Measurements from ENCODE around the gene TMEM131L. TPM values are rescaled to one million over a fixed set of nuclear protein-coding genes. Genes with fewer than 3 reads are reported as not detected.
A peak's percentile ranks its signal among the peaks of the same experiment; 100 is the strongest.

Gene TMEM131L
- total RNA-seq, 3 donors from 2014 or later (not counting 1 experiment from before 2014, with no cell fraction given) = 67.8 to 105 (median 71.1) TPM

GRCh38 chr4:153576443-153576774 is 110.2 kb downstream of the TMEM131L start:
- intact Hi-C loops (cut with micrococcal nuclease) = loop anchor here (10.0 kb wide), 1 partner anchor 112 kb away; the partner anchor contains the start of gene TMEM131L
- peaks cover 23% of the 10 kb centered on the region for H3K36me3 ChIP-seq (ENCODE audit: control insufficient read depth, insufficient read depth, low read length)
- DNase-seq = no peak
- no peaks in the 10 kb centered on the region for H3K27me3 ChIP-seq (ENCODE audit: control insufficient read depth, insufficient read depth, low read length)
- H3K4me3 ChIP-seq (ENCODE audit: low read length) = no peak overlapping the region
- H3K27ac ChIP-seq (ENCODE audit: low read length) = no peak overlapping the region
- H3K4me1 ChIP-seq (ENCODE audit: control insufficient read depth, insufficient read depth, low read length) = peaks cover 15% of the 10 kb centered on the region
- Mint-ChIP-seq H3K9me3 (no peaks in the 10 kb centered on the region), H3K27me3 (ENCODE audit: low read depth in 2 of 2) (no peaks in the 10 kb centered on the region), H3K36me3 (no peaks in the 10 kb centered on the region), H3K4me1 (peaks cover 30 to 44% of the 10 kb centered on the region in 2 donors), H3K27ac (peak overlapping the region in 1 of 2 donors; percentile 64), H3K4me3 (no peak overlapping the region)
- 100% methylated on average over 1 of the region's 2 CpGs for WGBS (ENCODE audit: insufficient coverage)
- TF ChIP-seq, protein P1, sequence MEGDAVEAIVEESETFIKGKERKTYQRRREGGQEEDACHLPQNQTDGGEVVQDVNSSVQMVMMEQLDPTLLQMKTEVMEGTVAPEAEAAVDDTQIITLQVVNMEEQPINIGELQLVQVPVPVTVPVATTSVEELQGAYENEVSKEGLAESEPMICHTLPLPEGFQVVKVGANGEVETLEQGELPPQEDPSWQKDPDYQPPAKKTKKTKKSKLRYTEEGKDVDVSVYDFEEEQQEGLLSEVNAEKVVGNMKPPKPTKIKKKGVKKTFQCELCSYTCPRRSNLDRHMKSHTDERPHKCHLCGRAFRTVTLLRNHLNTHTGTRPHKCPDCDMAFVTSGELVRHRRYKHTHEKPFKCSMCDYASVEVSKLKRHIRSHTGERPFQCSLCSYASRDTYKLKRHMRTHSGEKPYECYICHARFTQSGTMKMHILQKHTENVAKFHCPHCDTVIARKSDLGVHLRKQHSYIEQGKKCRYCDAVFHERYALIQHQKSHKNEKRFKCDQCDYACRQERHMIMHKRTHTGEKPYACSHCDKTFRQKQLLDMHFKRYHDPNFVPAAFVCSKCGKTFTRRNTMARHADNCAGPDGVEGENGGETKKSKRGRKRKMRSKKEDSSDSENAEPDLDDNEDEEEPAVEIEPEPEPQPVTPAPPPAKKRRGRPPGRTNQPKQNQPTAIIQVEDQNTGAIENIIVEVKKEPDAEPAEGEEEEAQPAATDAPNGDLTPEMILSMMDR (IDR thresholded peaks at IDR 0.05) = no peak
- no peak for ATAC-seq
- H3K9me3 ChIP-seq (ENCODE audit: control insufficient read depth, insufficient read depth, low read length) = no peaks in the 10 kb centered on the region

DNA sequence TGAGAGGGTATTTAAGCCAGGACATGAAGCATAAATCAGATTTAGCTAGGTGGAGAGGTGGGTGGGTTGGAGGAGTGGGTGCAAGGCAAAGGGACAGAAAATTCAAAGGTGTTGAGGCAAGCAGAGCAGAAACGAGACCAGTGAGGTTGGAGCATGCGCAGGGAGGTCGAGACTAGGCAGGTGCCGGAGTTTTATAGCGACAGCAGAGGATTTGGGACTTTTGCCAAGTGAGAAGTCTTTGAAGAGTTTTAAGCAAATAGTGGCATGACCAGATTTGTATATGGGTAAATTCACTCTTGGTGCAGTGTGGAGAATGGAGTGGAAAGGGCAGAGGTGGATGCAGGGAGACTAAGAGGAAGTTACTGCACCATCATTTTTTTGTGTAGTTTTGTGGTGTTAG is 110.9 kb downstream of the TMEM131L start:
- no peaks in the 10 kb centered on the region for H3K27me3 Mint-ChIP-seq (ENCODE audit: low read depth in 2 of 2)
- H3K4me1 Mint-ChIP-seq = peaks cover 24 to 40% of the 10 kb centered on the region in 2 donors
- no peaks in the 10 kb centered on the region for H3K9me3 ChIP-seq (ENCODE audit: control insufficient read depth, insufficient read depth, low read length)
- no peak overlapping the region for H3K4me3 ChIP-seq (ENCODE audit: low read length)
- H3K36me3 Mint-ChIP-seq = no peaks in the 10 kb centered on the region
- intact Hi-C loops (cut with micrococcal nuclease) = loop anchor here (10.0 kb wide), 1 partner anchor 112 kb away; the partner anchor contains the start of gene TMEM131L
- H3K27me3 ChIP-seq (ENCODE audit: control insufficient read depth, insufficient read depth, low read length) = no peaks in the 10 kb centered on the region
- peaks cover 15% of the 10 kb centered on the region for H3K4me1 ChIP-seq (ENCODE audit: control insufficient read depth, insufficient read depth, low read length)
- no peaks in the 10 kb centered on the region for H3K9me3 Mint-ChIP-seq
- no peak overlapping the region for H3K4me3 Mint-ChIP-seq
- peak overlapping the region; percentile 2 to 3 for H3K27ac Mint-ChIP-seq
- H3K27ac ChIP-seq (ENCODE audit: low read length) = no peak overlapping the region
- WGBS (ENCODE audit: insufficient coverage) = 92% methylated on average over 5 of the region's 5 CpGs
- DNase-seq (no peak), ATAC-seq (no peak)
- peaks cover 25% of the 10 kb centered on the region for H3K36me3 ChIP-seq (ENCODE audit: control insufficient read depth, insufficient read depth, low read length)
- TF ChIP-seq, protein P1 (IDR thresholded peaks at IDR 0.05) = no peak

GRCh38 chr4:153579410-153579809 is 113.2 kb downstream of the TMEM131L start:
- TF ChIP-seq, protein P1 (IDR thresholded peaks at IDR 0.05) = no peak
- Mint-ChIP-seq H3K9me3 (no peaks in the 10 kb centered on the region), H3K4me3 (no peak overlapping the region), H3K4me1 (peaks cover 11 to 38% of the 10 kb centered on the region in 2 donors), H3K27me3 (ENCODE audit: low read depth in 2 of 2) (no peaks in the 10 kb centered on the region), H3K27ac (peak overlapping the region; percentile 40 to 72), H3K36me3 (peaks cover 7% of the 10 kb centered on the region)
- no peak for ATAC-seq
- no peak overlapping the region for H3K4me3 ChIP-seq (ENCODE audit: low read length)
- no peak for DNase-seq
- H3K4me1 ChIP-seq (ENCODE audit: control insufficient read depth, insufficient read depth, low read length) = peaks cover 4% of the 10 kb centered on the region
- no peak overlapping the region for H3K27ac ChIP-seq (ENCODE audit: low read length)
- 86% methylated on average over 4 of the region's 4 CpGs for WGBS (ENCODE audit: insufficient coverage)
- H3K27me3 ChIP-seq (ENCODE audit: control insufficient read depth, insufficient read depth, low read length) = no peaks in the 10 kb centered on the region
- H3K9me3 ChIP-seq (ENCODE audit: control insufficient read depth, insufficient read depth, low read length) = no peaks in the 10 kb centered on the region
- peaks cover 37% of the 10 kb centered on the region for H3K36me3 ChIP-seq (ENCODE audit: control insufficient read depth, insufficient read depth, low read length)
- intact Hi-C loops (cut with micrococcal nuclease) = loop anchor here (10.0 kb wide), 1 partner anchor 115 kb away; the partner anchor contains the start of gene TMEM131L

- no peak overlapping the region for H3K4me3 ChIP-seq (ENCODE audit: low read length)
- intact Hi-C loops (cut with micrococcal nuclease) = loop anchor here (10.0 kb wide), 1 partner anchor 115 kb away; the partner anchor contains the start of gene TMEM131L
- Mint-ChIP-seq H3K4me3 (no peak overlapping the region), H3K27ac (peak overlapping the region; percentile 40 to 72), H3K4me1 (peaks cover 11 to 39% of the 10 kb centered on the region in 2 donors), H3K27me3 (ENCODE audit: low read depth in 2 of 2) (no peaks in the 10 kb centered on the region), H3K36me3 (peaks cover 10% of the 10 kb centered on the region), H3K9me3 (no peaks in the 10 kb centered on the region)
- DNase-seq (no peak), ATAC-seq (no peak)
- no peaks in the 10 kb centered on the region for H3K4me1 ChIP-seq (ENCODE audit: control insufficient read depth, insufficient read depth, low read length)
- peaks cover 41% of the 10 kb centered on the region for H3K36me3 ChIP-seq (ENCODE audit: control insufficient read depth, insufficient read depth, low read length)
- TF ChIP-seq, protein P1 (IDR thresholded peaks at IDR 0.05) = no peak
- H3K9me3 ChIP-seq (ENCODE audit: control insufficient read depth, insufficient read depth, low read length) = no peaks in the 10 kb centered on the region
- H3K27me3 ChIP-seq (ENCODE audit: control insufficient read depth, insufficient read depth, low read length) = no peaks in the 10 kb centered on the region
- H3K27ac ChIP-seq (ENCODE audit: low read length) = no peak overlapping the region
- 43% methylated on average over 1 of the region's 1 CpG for WGBS (ENCODE audit: insufficient coverage)
These were observed 113.7 kb downstream of the TMEM131L start for GRCh38 chr4:153579872-153580271.
